H1 (cell line): ENCODE results near the gene GPS2. TPM values are rescaled to one million over a fixed set of nuclear protein-coding genes. Genes with fewer than 3 reads are reported as not detected.

Source experiments
- ASH2L ChIP-seq: fragments of 200-600, 300-600 bp; sonication (generic); IDR thresholded peaks from one replicate; pipeline ENCODE4 v1.7.1; 2017; ENCODE audit warnings: low read length
- BACH1 ChIP-seq: IDR thresholded peaks from 2 replicates; pipeline ENCODE4 v1.6.1; 2012; ENCODE audit warnings: low read length, improper control_type of control experiment
- CTBP2 ChIP-seq: IDR thresholded peaks from 2 replicates; pipeline ENCODE4 v1.7.0; 2011; ENCODE audit warnings: borderline replicate concordance, mild to moderate bottlenecking, moderate library complexity, mixed read lengths, low read length; ENCODE audit not compliant: insufficient read depth, insufficient read length
- CTCF ChIP-seq, 3 experiments: IDR thresholded peaks; 1 replicate in 2 of 3; 2 replicates in 1 of 3; pipeline versions ENCODE4 v1.5.1 to v1.6.1; 2011; ENCODE audit warnings: low read length in 3 of 3, mild to moderate bottlenecking in 3 of 3, inconsistent platforms in 2 of 3, low read depth in 1 of 3, moderate library complexity in 1 of 3; ENCODE audit not compliant: insufficient read depth in 1 of 3; ENCODE audit errors: control extremely low read depth in 1 of 3
- FOSL1 ChIP-seq: IDR thresholded peaks from 2 replicates; pipeline ENCODE4 v1.6.1; 2011; ENCODE audit warnings: mild to moderate bottlenecking, low read depth, low read length, moderate library complexity; ENCODE audit not compliant: insufficient read depth
- GTF2F1 ChIP-seq: IDR thresholded peaks from 2 replicates; pipeline ENCODE4 v1.6.1; 2012; ENCODE audit warnings: low read depth, low read length, improper control_type of control experiment, borderline replicate concordance
- HDAC6 ChIP-seq: IDR thresholded peaks from one replicate; pipeline ENCODE4 v1.7.1; 2012; ENCODE audit warnings: low read depth, mild to moderate bottlenecking, inconsistent platforms, low read length, moderate library complexity
- JUND ChIP-seq: IDR thresholded peaks from 2 replicates; pipeline ENCODE4 v1.6.1; 2011; ENCODE audit warnings: mild to moderate bottlenecking, improper control_type of control experiment, low read length
- KDM4A ChIP-seq: IDR thresholded peaks from one replicate; pipeline ENCODE4 v1.7.1; 2012; ENCODE audit warnings: low read depth, mild to moderate bottlenecking, moderate library complexity, low read length, inconsistent platforms; ENCODE audit not compliant: severe bottlenecking
- KDM5A ChIP-seq: fragments of 200-600 bp; IDR thresholded peaks from 2 replicates; pipeline ENCODE4 v1.7.1; 2012; ENCODE audit warnings: mild to moderate bottlenecking, low read length, inconsistent platforms, mixed read lengths
- NANOG ChIP-seq: IDR thresholded peaks from 2 replicates; pipeline ENCODE4 v1.6.1; 2011; ENCODE audit warnings: low read length, low read depth, mild to moderate bottlenecking, inconsistent platforms; ENCODE audit not compliant: insufficient read depth, poor library complexity, severe bottlenecking
- NRF1 ChIP-seq: IDR thresholded peaks from 2 replicates; pipeline ENCODE4 v1.6.1; 2011; ENCODE audit warnings: mild to moderate bottlenecking, low read depth, low read length, improper control_type of control experiment
- PHF8 ChIP-seq: fragments of 200-600 bp; sonication (generic); conservative IDR thresholded peaks from 2 replicates; pipeline ENCODE4 v1.7.1; 2012; ENCODE audit warnings: low read depth, mild to moderate bottlenecking, inconsistent platforms, low read length, moderate library complexity
- RNF2 ChIP-seq: fragments of 200-900, 300-1000 bp; sonication (generic); IDR thresholded peaks from 2 replicates; pipeline ENCODE4 v1.7.1; 2016; ENCODE audit warnings: borderline replicate concordance, low read depth, mild to moderate bottlenecking, antibody characterized with exemption, low read length; ENCODE audit not compliant: poor library complexity, severe bottlenecking; ENCODE audit errors: missing control alignments
- SAP30 ChIP-seq: fragments of 300-600 bp; sonication (generic); IDR thresholded peaks from 2 replicates; pipeline ENCODE4 v1.7.1; 2012; ENCODE audit warnings: low read length, moderate library complexity, mild to moderate bottlenecking, inconsistent platforms; ENCODE audit not compliant: insufficient read depth, insufficient replicate concordance
- SP1 ChIP-seq: IDR thresholded peaks from 2 replicates; pipeline ENCODE4 v1.6.1; 2011; ENCODE audit warnings: low read depth, low read length
- SUZ12 ChIP-seq: fragments of 200-600 bp; sonication (generic); IDR thresholded peaks from 2 replicates; pipeline ENCODE4 v1.6.1; 2012; ENCODE audit warnings: mild to moderate bottlenecking, inconsistent platforms, low read length, moderate library complexity, mixed read lengths
- TCF12 ChIP-seq: IDR thresholded peaks from 2 replicates; pipeline ENCODE4 v1.6.1; 2011; ENCODE audit warnings: low read depth, mild to moderate bottlenecking, low read length
- YY1 ChIP-seq: IDR thresholded peaks from 2 replicates; pipeline ENCODE4 v1.6.1; 2011; ENCODE audit warnings: low read depth, mild to moderate bottlenecking, low read length
- ZNF274 ChIP-seq: IDR thresholded peaks from 2 replicates; pipeline ENCODE4 v1.7.0; 2012; ENCODE audit warnings: low read length, borderline replicate concordance; ENCODE audit errors: extremely low read depth
- polyA plus RNA-seq, 7 experiments: library from polyadenylated mRNA; depleted of rRNA in 3 of 7; stranded (reverse) in 5 of 7; unstranded in 2 of 7; fragments of >200 nt in 5 of 7; fragments of 200-250 nt in 2 of 7; gene quantifications; 1 replicate in 5 of 7; 2 replicates in 1 of 7; 4 replicates in 1 of 7; pipeline versions ENCODE4 v1.2.1 to v1.2.3, GENCODE V29; 2011 to 2013; ENCODE audit warnings: missing spikeins in 2 of 7, mixed read lengths in 2 of 7
- total RNA-seq: library from RNA; stranded (reverse); fragmentation: NEBNext Ultra II Directional; extraction: Animal tissue kit (Norgen Biotek cat#: 25700); gene quantifications from 2 replicates; pipeline ENCODE4 v1.2.1, GENCODE V29; 2021

GPS2 gene
- total and polyA plus RNA-seq, 2 of the 8 experiments (the other 6 are each of a cell fraction or from before 2014, with no cell fraction given), result 67.0 to 152 TPM

GRCh38 chr17:7314719-7315569 is at the start of gene GPS2 (continued):
- TF ChIP-seq CTBP2 (no peak), BACH1 (no peak), JUND (0 out of 2 replicates have a peak, but pooled peaks have one; percentile 27), NANOG (no peak), FOSL1 (no peak), ASH2L (peak; percentile 80), HDAC6 (no peak), CTCF (IDR thresholded peaks at IDR 0.05; ENCODE audit: control extremely low read depth in 1 of 3, insufficient read depth in 1 of 3, low read depth in 1 of 3, low read length in 3 of 3) (no peak), KDM5A (no peak; the same call in 1 of the 2 replicates), PHF8 (peak; percentile 64), SP1 (no peak), ZNF274 (no peak), GTF2F1 (no peak), TCF12 (no peak), KDM4A (no peak), YY1 (no peak; the same call in 1 of the 2 replicates), SUZ12 (no peak), RNF2 (no peak), SAP30 (peak; percentile 93), NRF1 (no peak)
